Endothelial cell of umbilical vein (primary cell): ENCODE results near the gene CEP63. TPM values are rescaled to one million over a fixed set of nuclear protein-coding genes. Genes with fewer than 3 reads are reported as not detected.

ENCODE experiments used
- BruUV-seq: library from RNA; stranded (reverse); fragments of 400-500 nt; replicated peaks from 2 replicates; lab custom pipeline; 2021; lab: Mats Ljungman, UMichigan
- CTCF ChIA-PET: fragments of 300-600, 350-600 bp; sonication (Branson Sonifier 250); formaldehyde crosslinking; loops from one replicate; lab custom pipeline; 2021; ENCODE audit warnings: antibody characterized with exemption, inconsistent platforms; lab: Charles Lee
- POLR2A ChIA-PET: fragments of 300-600, 350-600 bp; sonication (Branson Sonifier 250); formaldehyde crosslinking; loops from one replicate; lab custom pipeline; 2021; ENCODE audit warnings: antibody characterized with exemption, inconsistent platforms; lab: Charles Lee
- DNase-seq: peaks from one replicate; pipeline ENCODE4 v3.0.0-alpha.2; 2011; ENCODE audit warnings: low read depth, low spot score
- FAIRE-seq: peaks from 2 replicates; lab custom pipeline; 2011; peaks lifted over from hg19 to GRCh38; lab: Jason Lieb, UNC
- H2AFZ ChIP-seq: 2 replicates; pipeline ENCODE4 v1.6.0; 2012; ENCODE audit warnings: low read depth, low read length, control low read depth, inconsistent platforms
- H3K27ac ChIP-seq: 2 replicates; pipeline ENCODE4 v1.5.1; 2011; ENCODE audit warnings: low read depth, mild to moderate bottlenecking, control low read depth, low read length, moderate library complexity; ENCODE audit not compliant: insufficient read depth
- H3K27me3 ChIP-seq, 2 experiments: 2 replicates each; pipeline versions ENCODE4 v1.6.0 to v1.6.1; 2011; ENCODE audit warnings: low read length in 2 of 2, mixed read lengths in 1 of 2; ENCODE audit not compliant: control insufficient read depth in 2 of 2, insufficient read depth in 2 of 2
- H3K36me3 ChIP-seq, 2 experiments: 2 replicates in 1 of 2; 3 replicates in 1 of 2; pipeline ENCODE4 v1.5.1; 2011; ENCODE audit warnings: low read length in 2 of 2, mild to moderate bottlenecking in 1 of 2, moderate library complexity in 1 of 2; ENCODE audit not compliant: control insufficient read depth in 2 of 2, insufficient read depth in 2 of 2; ENCODE audit errors: extremely low read depth in 1 of 2
- H3K4me1 ChIP-seq: 3 replicates; pipeline ENCODE4 v1.5.1; 2011; ENCODE audit warnings: mild to moderate bottlenecking, low read length; ENCODE audit not compliant: control insufficient read depth, insufficient read depth; ENCODE audit errors: extremely low read depth
- H3K4me2 ChIP-seq: 2 replicates; pipeline ENCODE4 v1.6.1; 2011; ENCODE audit warnings: low read length, control low read depth, mixed read lengths; ENCODE audit not compliant: insufficient read depth
- H3K4me3 ChIP-seq, 3 experiments: fragments of 200-600 bp in 1 of 3; sonication (generic), shearing (Covaris generic) in 1 of 3; replicated peaks in 1 of 3; 2 replicates each; pipeline ENCODE4 v1.5.1; 2011 to 2016; ENCODE audit warnings: control low read depth in 3 of 3, low read length in 3 of 3, mild to moderate bottlenecking in 2 of 3, inconsistent platforms in 1 of 3, low read depth in 1 of 3, moderate library complexity in 1 of 3; ENCODE audit not compliant: insufficient read depth in 1 of 3
- H3K79me2 ChIP-seq: 2 replicates; pipeline ENCODE4 v1.6.0; 2012; ENCODE audit warnings: low read length, inconsistent platforms; ENCODE audit not compliant: control insufficient read depth, insufficient read depth
- H3K9ac ChIP-seq: replicated peaks from 2 replicates; pipeline ENCODE3; 2011; ENCODE audit warnings: low read length, control low read depth; ENCODE audit not compliant: insufficient read depth; ENCODE audit errors: extremely low read depth
- H3K9me1 ChIP-seq: replicated peaks from 3 replicates; pipeline ENCODE4 v1.6.0; 2011; ENCODE audit warnings: mild to moderate bottlenecking, low read length; ENCODE audit not compliant: control insufficient read depth, insufficient read depth; ENCODE audit errors: extremely low read depth
- H3K9me3 ChIP-seq: replicated peaks from 2 replicates; pipeline ENCODE4 v1.5.1; 2012; ENCODE audit warnings: low read length, inconsistent platforms; ENCODE audit not compliant: control insufficient read depth, insufficient read depth
- H4K20me1 ChIP-seq: replicated peaks from 2 replicates; pipeline ENCODE3; 2011; ENCODE audit warnings: mild to moderate bottlenecking, low read length; ENCODE audit not compliant: control insufficient read depth, insufficient read depth; ENCODE audit errors: extremely low read depth
- EZH2 ChIP-seq: IDR thresholded peaks from 2 replicates; pipeline ENCODE4 v1.6.1; 2012; ENCODE audit warnings: borderline replicate concordance, low read depth, mild to moderate bottlenecking, moderate library complexity, low read length, inconsistent platforms; ENCODE audit not compliant: severe bottlenecking
- FOS ChIP-seq: IDR thresholded peaks from 2 replicates; pipeline ENCODE4 v1.6.1; 2011; ENCODE audit warnings: mild to moderate bottlenecking, low read length, moderate library complexity, borderline replicate concordance; ENCODE audit not compliant: insufficient read depth
- GATA2 ChIP-seq: IDR thresholded peaks from 2 replicates; pipeline ENCODE4 v1.7.0; 2011; ENCODE audit warnings: low read depth, mild to moderate bottlenecking, moderate library complexity, mixed read lengths, low read length; ENCODE audit not compliant: insufficient read length, insufficient read depth
- JUN ChIP-seq: IDR thresholded peaks from 2 replicates; pipeline ENCODE4 v1.6.1; 2011; ENCODE audit warnings: borderline replicate concordance, low read depth; ENCODE audit not compliant: insufficient read length, insufficient read depth
- MYC ChIP-seq: IDR thresholded peaks from one replicate; pipeline ENCODE4 v1.6.1; 2011; ENCODE audit warnings: mild to moderate bottlenecking, low read depth, low read length
- POLR2A ChIP-seq: IDR thresholded peaks from 2 replicates; pipeline ENCODE4 v1.6.1; 2012; ENCODE audit warnings: low read depth, mild to moderate bottlenecking, control low read depth, low read length
- POLR2AphosphoS5 ChIP-seq: IDR thresholded peaks from 2 replicates; pipeline ENCODE4 v1.6.1; 2012; ENCODE audit warnings: low read depth, mild to moderate bottlenecking, control low read depth, low read length, moderate library complexity; ENCODE audit not compliant: insufficient read depth
- dilution Hi-C: fragments of 300-500 bp; cut with MboI; formaldehyde crosslinking; loops from one replicate; pipeline ENCODE4 v1.15.0; 2019; ENCODE audit warnings: low sequenced_read_pairs; ENCODE audit not compliant: extremely low pct_ligation_motif_present
- intact Hi-C: fragments of 100-400 bp; cut with micrococcal nuclease; formaldehyde crosslinking; loops from one replicate; pipeline ENCODE4 v1.10.0; 2022
- polyA plus RNA-seq, 4 experiments: library from polyadenylated mRNA; depleted of rRNA in 3 of 4; stranded (reverse) in 3 of 4; unstranded in 1 of 4; fragments of >200 nt; gene quantifications; 2 replicates each; pipeline versions ENCODE4 v1.2.1 to v1.2.3, GENCODE V29; 2011 to 2012; ENCODE audit warnings: missing spikeins in 1 of 4
- total RNA-seq: library from RNA; stranded (reverse); gene quantifications from 2 replicates; pipeline ENCODE4 v1.2.3, GENCODE V29; 2021
- TF ChIP-seq, protein P1 (sequence below), 2 donors: IDR thresholded peaks; 1 replicate in 1 of 2; 2 replicates in 1 of 2; pipeline ENCODE4 v1.5.1; 2011; ENCODE audit warnings: low read length in 2 of 2, mild to moderate bottlenecking in 2 of 2, moderate library complexity in 2 of 2, control low read depth in 1 of 2, inconsistent platforms in 1 of 2, low read depth in 1 of 2; ENCODE audit not compliant: insufficient read depth in 1 of 2; ENCODE audit errors: extremely low read depth in 1 of 2
- TF ChIP-seq, protein P2 (sequence below): IDR thresholded peaks from 2 replicates; pipeline ENCODE4 v1.6.1; 2011; ENCODE audit not compliant: insufficient read depth, insufficient read length

The CEP63 gene
- total and polyA plus RNA-seq, 2 donors (not counting 3 experiments of a cell fraction or from before 2014, with no cell fraction given), result 5.7 to 29.4 TPM

DNA sequence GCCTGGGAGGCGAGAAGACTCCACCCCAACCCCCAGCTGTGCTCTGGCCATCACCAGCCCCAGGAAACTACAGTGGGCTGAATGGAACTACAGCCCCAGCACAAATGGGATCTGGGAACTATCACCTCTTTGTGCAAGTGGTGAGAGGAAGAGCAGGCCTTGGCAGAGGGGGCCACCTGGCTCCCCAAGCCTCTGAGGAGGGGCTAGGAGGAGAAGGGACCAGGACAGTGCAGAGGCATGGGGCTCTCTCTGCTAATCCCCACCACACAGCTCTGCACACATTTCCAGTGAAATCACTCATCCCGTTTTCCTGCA is 133.4 kb downstream of the CEP63 start:
- FAIRE-seq, result no peak
- no TSS peak for BruUV-seq
- H4K20me1 ChIP-seq, result no peaks in the 10 kb centered on the region
- CTCF ChIA-PET, result no interaction called here
- H3K4me3 ChIP-seq, result no peak overlapping the region
- H3K9me3 ChIP-seq, result no peaks in the 10 kb centered on the region
- no peak for DNase-seq
- H3K4me1 ChIP-seq, result no peaks in the 10 kb centered on the region
- no peak overlapping the region for H3K9ac ChIP-seq
- POLR2A ChIA-PET, result no interaction called here
- H3K79me2 ChIP-seq, result no peaks in the 10 kb centered on the region
- no peaks in the 10 kb centered on the region for H3K27me3 ChIP-seq
- H3K9me1 ChIP-seq, result no peaks in the 10 kb centered on the region
- intact Hi-C loops (no loop called here), dilution Hi-C loops (no loop called here)
- H3K4me2 ChIP-seq, result no peak overlapping the region
- TF ChIP-seq EZH2, result no peak
- TF ChIP-seq, protein P1, sequence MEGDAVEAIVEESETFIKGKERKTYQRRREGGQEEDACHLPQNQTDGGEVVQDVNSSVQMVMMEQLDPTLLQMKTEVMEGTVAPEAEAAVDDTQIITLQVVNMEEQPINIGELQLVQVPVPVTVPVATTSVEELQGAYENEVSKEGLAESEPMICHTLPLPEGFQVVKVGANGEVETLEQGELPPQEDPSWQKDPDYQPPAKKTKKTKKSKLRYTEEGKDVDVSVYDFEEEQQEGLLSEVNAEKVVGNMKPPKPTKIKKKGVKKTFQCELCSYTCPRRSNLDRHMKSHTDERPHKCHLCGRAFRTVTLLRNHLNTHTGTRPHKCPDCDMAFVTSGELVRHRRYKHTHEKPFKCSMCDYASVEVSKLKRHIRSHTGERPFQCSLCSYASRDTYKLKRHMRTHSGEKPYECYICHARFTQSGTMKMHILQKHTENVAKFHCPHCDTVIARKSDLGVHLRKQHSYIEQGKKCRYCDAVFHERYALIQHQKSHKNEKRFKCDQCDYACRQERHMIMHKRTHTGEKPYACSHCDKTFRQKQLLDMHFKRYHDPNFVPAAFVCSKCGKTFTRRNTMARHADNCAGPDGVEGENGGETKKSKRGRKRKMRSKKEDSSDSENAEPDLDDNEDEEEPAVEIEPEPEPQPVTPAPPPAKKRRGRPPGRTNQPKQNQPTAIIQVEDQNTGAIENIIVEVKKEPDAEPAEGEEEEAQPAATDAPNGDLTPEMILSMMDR (IDR thresholded peaks at IDR 0.05; ENCODE audit: extremely low read depth in 1 of 2, insufficient read depth in 1 of 2, low read depth in 1 of 2, low read length in 2 of 2), result no peak
- TF ChIP-seq JUN, result no peak
- TF ChIP-seq MYC, result no peak
- no peak for TF ChIP-seq POLR2A
- H3K36me3 ChIP-seq, result no peaks in the 10 kb centered on the region
- H3K27ac ChIP-seq, result no peak overlapping the region
- no peak overlapping the region for H2AFZ ChIP-seq

DNA sequence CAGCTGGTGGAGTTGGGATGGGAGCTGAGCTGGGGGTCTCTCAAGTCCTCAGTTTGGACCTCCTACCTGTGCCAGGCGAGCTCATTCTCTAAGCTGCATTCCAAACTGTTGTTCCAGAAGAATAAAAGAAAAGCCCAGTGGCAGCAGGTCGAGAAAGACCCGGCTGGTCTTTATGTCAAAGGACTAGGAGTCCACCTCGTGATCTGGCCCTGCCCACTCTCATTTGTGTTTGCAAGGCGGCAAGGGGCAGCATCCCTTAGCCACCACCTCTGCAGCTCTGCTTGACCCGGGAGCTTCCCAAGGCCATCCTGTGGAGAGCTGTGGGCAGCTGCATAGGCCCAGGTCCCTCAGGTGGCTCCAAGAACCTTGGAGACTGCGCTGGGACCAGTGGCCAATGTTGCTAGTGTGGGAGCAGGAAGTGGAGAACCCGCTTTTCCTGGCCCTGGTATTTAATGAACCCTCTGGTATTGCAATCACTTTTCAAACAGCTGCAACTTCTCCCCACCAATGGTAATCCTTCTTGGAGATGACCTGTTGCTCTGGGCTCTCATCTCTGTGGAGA is 134.1 kb downstream of the CEP63 start:
- Histone ChIP-seq H3K9ac (no peak overlapping the region), H3K36me3 (no peaks in the 10 kb centered on the region), H3K4me2 (no peak overlapping the region), H3K27me3 (no peaks in the 10 kb centered on the region), H3K4me1 (no peaks in the 10 kb centered on the region), H4K20me1 (no peaks in the 10 kb centered on the region), H3K27ac (no peak overlapping the region), H2AFZ (no peak overlapping the region), H3K9me1 (no peaks in the 10 kb centered on the region), H3K9me3 (no peaks in the 10 kb centered on the region), H3K79me2 (no peaks in the 10 kb centered on the region), H3K4me3 (no peak overlapping the region)
- FAIRE-seq, result no peak
- dilution Hi-C loops (no loop called here), intact Hi-C loops (no loop called here)
- TF ChIP-seq EZH2 (no peak), POLR2AphosphoS5 (no peak), POLR2A (no peak), JUN (no peak), MYC (no peak), GATA2 (no peak), FOS (no peak)
- TF ChIP-seq, protein P2, sequence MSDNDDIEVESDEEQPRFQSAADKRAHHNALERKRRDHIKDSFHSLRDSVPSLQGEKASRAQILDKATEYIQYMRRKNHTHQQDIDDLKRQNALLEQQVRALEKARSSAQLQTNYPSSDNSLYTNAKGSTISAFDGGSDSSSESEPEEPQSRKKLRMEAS, result no peak
- TF ChIP-seq, protein P1 (IDR thresholded peaks at IDR 0.05; ENCODE audit: extremely low read depth in 1 of 2, insufficient read depth in 1 of 2, low read depth in 1 of 2, low read length in 2 of 2), result no peak
- ChIA-PET POLR2A (no interaction called here), CTCF (no interaction called here)
- no peak for DNase-seq
- no TSS peak for BruUV-seq
